ENCODE data around the gene HOXC10.

The HOXC10 gene

GRCh38 chr12:53991077-53991460 is 6.1 kb downstream of the HOXC10 start:
- no peak for DNase-seq (ENCODE audit: low read depth, low spot score)

- DNase-seq (ENCODE audit: low read depth, low spot score) = no peak
Measured at GRCh38 chr12:53992377-53992889, 7.5 kb downstream of the HOXC10 start.

DNA sequence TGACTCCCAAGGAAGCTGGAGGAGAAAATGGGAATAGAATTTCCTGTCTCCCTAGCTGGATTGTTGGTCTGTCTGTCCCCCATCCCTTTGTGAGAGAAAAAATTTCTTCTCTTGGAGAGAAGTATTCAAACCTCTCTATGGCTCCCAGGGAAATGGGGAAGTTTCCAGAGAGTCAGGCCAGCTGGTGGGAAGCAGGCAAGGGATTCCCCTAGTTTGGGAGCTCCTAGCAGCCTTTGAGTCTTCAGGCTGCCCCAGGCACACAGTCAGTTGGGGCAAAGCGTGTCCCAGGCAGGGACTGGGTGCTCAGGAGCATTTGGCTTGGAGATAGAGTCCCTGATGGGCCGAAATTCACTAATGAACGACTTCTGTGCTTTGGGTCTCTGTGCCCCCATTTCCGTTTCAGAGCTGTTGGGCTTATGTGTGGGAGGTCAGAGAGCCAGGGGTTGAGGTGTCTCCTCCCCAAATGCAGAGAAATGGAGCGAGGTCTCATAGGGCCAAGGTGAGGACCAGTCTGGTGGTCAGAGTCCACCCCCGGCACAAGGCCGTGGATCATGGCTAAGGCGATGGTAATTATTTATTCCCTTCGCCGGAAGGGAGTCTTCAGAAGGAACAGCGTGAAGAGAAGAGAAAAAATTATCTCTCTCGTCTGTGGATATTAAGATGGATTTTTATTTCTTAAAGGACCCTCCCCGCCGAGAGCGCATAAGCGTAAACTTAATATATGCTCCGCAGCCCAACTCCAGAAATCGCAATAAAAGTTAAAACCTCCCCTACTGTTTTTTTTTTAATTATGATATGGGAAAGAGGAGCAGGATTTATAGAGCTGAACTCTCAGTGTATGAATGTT is 8.4 kb downstream of the HOXC10 start:
- DNase-seq (ENCODE audit: low read depth, low spot score) = no peak

GRCh38 chr12:53994009-53994263 is 9.0 kb downstream of the HOXC10 start:
- DNase-seq (ENCODE audit: low read depth, low spot score) = no peak

- DNase-seq (ENCODE audit: low read depth, low spot score) = no peak
Measured at GRCh38 chr12:53994264-53995001, 9.5 kb downstream of the HOXC10 start.

DNA sequence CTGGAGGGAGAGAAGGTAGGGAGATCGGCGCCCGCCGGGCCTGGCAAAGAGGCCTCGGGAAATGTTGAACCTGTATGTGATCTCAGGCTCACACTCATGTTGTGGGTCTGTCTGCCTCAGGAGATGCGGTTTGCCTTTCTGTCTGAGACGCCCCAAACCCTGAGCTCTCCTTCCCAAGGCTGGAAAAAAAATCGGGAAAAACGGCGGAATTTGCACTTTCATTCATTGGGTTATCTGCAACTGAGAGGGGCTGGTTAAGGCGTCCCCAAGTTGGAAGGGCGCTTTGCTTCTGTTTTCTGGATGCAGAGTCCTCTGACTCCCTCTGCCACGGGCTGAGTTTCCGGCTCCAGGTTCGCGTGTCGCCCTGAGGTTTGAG is 10.0 kb downstream of the HOXC10 start:
- DNase-seq (ENCODE audit: low read depth, low spot score) = no peak

DNA sequence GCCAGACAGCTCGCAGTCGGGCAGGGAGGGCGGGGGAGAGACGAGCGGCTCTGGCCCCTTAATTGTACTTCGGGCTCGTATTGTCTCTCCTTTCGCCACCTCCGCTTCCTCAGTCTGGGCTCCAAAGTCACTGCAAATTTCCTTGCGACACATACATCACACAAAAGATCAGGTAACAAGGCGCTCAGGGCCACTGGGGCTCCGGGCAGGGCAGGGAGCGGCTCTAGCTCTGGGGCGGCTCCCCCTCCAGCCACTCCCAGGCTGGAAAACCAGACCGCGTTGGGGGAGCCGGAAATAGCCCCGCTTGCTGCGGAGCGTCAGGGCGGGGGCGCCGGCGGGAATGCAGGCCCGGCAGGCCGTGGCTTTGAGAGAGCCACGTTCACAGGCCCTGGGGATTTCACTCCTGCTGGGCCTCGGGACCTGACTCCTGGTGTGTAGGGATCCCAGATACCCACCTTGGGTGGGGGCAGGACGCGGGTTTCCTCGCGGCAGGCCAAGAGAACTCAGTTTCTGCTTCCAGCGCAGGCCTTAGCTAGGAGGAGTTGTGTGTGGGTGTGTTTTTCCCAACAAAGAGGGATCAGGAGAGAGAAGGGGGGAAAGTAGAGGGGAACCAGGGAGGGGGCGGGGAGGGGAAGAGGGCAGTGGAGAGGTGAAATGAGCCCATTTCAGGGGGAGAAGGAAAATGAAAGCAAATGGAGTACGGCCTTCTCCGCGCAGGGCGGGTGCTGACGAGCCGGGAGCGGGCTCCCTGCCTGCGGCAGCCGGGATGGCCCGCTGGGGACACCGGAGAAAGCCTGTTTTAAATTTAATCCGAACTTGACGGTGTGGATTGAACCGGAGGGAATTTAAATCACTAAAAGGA is 10.7 kb downstream of the HOXC10 start:
- DNase-seq (ENCODE audit: low read depth, low spot score) = no peak

GRCh38 chr12:53996240-53997203 is 11.6 kb downstream of the HOXC10 start:
- DNase-seq (ENCODE audit: low read depth, low spot score) = no peak

- no peak for DNase-seq (ENCODE audit: low read depth, low spot score)
Measured at GRCh38 chr12:53997204-53998109, 12.5 kb downstream of the HOXC10 start.

GRCh38 chr12:53998110-53998899 is 13.4 kb downstream of the HOXC10 start:
- DNase-seq (ENCODE audit: low read depth, low spot score) = no peak

- no peak for DNase-seq (ENCODE audit: low read depth, low spot score)
Measured at GRCh38 chr12:53998900-53999236, 13.9 kb downstream of the HOXC10 start.

- DNase-seq (ENCODE audit: low read depth, low spot score) = no peak
Measured at GRCh38 chr12:53999559-54000115, 14.7 kb downstream of the HOXC10 start.

DNA sequence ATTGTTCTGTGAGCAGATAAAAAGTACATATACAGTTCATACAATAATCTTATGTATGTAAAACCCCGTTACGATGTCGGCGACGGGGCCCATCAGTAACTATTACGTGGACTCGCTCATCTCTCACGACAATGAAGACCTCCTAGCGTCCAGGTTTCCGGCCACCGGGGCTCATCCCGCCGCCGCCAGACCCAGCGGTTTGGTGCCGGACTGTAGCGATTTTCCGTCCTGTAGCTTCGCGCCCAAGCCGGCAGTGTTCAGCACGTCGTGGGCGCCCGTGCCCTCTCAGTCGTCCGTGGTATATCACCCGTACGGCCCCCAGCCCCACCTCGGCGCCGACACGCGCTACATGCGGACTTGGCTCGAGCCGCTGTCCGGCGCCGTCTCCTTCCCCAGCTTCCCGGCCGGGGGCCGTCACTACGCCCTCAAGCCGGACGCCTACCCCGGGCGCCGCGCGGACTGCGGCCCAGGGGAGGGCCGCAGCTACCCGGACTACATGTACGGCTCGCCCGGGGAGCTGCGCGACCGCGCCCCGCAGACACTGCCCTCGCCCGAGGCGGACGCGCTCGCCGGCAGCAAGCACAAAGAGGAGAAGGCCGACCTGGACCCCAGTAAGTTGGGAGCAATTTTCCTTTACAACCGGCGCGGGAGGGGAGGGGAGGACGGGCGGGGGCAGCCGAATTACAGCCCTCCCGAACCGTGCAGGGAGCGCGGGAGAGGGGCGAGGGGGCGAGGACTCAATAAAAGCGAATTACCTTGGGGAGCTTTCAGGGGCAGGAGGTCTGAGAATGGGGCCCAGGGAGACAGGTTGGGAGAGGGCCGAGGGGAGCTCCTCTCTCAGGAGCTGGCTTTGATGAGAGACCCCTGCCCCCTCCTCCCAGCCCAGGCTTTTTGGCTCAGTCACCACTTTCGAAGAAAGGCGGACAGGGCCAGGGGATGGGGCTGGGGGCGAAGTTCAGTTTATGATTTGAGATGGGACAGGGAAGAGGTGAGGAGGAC is 15.5 kb downstream of the HOXC10 start, which contains the start of gene HOXC9:
Gene HOXC9, plus strand, starts transcription at position 46 of the 999 bp plus-strand sequence. Its CDS starts 28 bp downstream, at position 74.
- DNase-seq (ENCODE audit: low read depth, low spot score) = no peak

DNA sequence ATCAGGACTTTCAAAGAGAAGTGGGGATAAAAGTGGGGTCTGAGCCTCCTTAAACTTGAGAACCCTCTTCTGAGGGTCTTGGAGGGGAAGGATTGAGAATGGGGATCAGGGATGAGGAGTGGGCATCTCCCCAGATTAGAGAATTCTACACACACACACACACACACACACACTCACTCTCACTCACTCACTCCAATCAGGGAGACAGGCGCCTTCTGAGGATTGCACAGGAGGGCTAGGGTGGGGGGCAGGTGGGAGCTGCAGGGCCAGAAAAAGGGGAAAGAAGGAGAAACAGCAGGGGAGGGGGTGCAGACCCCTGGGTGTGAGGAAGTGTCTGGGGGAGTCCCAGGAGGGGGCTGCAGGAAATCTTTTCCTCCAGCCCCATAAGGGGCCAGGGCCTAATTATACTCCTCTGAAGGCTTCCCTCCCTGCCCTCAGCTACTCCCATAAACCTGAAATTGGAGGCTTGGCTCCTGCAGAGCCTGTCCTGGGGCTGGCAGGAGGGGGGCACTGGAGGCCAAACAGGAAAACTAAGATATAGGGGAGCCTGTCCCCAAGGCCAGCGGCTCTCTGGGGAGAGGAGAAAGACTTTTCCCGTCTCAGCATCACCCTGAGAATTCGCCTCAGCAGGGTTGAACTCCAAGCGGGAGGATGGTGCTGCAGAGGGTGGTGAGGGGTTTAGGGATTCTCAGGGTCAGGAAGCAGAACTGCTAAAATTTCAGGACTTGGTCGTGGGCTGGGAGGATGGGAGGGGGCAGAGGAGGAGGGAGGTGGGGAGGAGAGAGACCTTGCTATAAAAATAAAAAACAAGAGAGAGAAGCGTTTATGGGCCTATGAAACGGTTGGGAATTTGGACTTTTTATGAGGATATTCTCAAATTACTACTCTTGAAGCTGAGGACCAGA is 16.6 kb downstream of the HOXC10 start:
- no peak for DNase-seq (ENCODE audit: low read depth, low spot score)

- DNase-seq (ENCODE audit: low read depth, low spot score) = no peak
Measured at GRCh38 chr12:54002278-54002914, 17.4 kb downstream of the HOXC10 start.

- DNase-seq (ENCODE audit: low read depth, low spot score) = no peak
Measured at GRCh38 chr12:54002915-54003389, 18.0 kb downstream of the HOXC10 start.
